WTC11 (cell line): ENCODE measurements around the gene FH.

Source experiments
- CREM ChIP-seq: sonication (generic); formaldehyde crosslinking; IDR thresholded peaks from 2 replicates; pipeline ENCODE4 v1.8.1; 2022; ENCODE audit warnings: mild to moderate bottlenecking, missing genetic modification reagents, moderate library complexity
- GRHL2 ChIP-seq: fragments of 250-450 bp; sonication (Bioruptor Pico); IDR thresholded peaks from 2 replicates; pipeline ENCODE4 v1.8.0; 2022; ENCODE audit warnings: mild to moderate bottlenecking, moderate library complexity; ENCODE audit not compliant: insufficient replicate concordance, severe bottlenecking
- MXD4 ChIP-seq: fragments of 250-450 bp; sonication (Bioruptor Pico); IDR thresholded peaks from 2 replicates; pipeline ENCODE4 v1.8.0; 2021; ENCODE audit warnings: mild to moderate bottlenecking, moderate library complexity, borderline replicate concordance
- NR3C1 ChIP-seq: sonication (generic); formaldehyde crosslinking; conservative IDR thresholded peaks from 2 replicates; pipeline ENCODE4 v1.8.1; 2023; ENCODE audit warnings: low read depth, mild to moderate bottlenecking, missing genetic modification reagents
- SP1 ChIP-seq: sonication (generic); formaldehyde crosslinking; conservative IDR thresholded peaks from 2 replicates; pipeline ENCODE4 v1.8.1; 2022; ENCODE audit warnings: missing genetic modification reagents
- ZNF232 ChIP-seq: sonication (generic); formaldehyde crosslinking; IDR thresholded peaks from 2 replicates; pipeline ENCODE4 v1.8.0; 2022; ENCODE audit warnings: mild to moderate bottlenecking, missing genetic modification reagents
- ZNF416 ChIP-seq: fragments of 250-450 bp; sonication (Bioruptor Pico); IDR thresholded peaks from 2 replicates; pipeline ENCODE4 v1.9.0; 2021; ENCODE audit warnings: mild to moderate bottlenecking, inconsistent platforms
- TF ChIP-seq, protein P1 (sequence below): sonication (generic); formaldehyde crosslinking; IDR thresholded peaks from 2 replicates; pipeline ENCODE4 v1.8.1; 2023; ENCODE audit warnings: mild to moderate bottlenecking, missing genetic modification reagents
- TF ChIP-seq, protein P2 (sequence below): fragments of 200-600 bp; IDR thresholded peaks from 2 replicates; pipeline ENCODE4 v1.8.0; 2022; ENCODE audit warnings: antibody characterized with exemption
- TF ChIP-seq, protein P3 (sequence below): sonication (generic); formaldehyde crosslinking; IDR thresholded peaks from 2 replicates; pipeline ENCODE4 v1.8.1; 2023; ENCODE audit warnings: mild to moderate bottlenecking, missing genetic modification reagents, moderate library complexity
- TF ChIP-seq, protein P4 (sequence below): sonication (generic); formaldehyde crosslinking; IDR thresholded peaks from 2 replicates; pipeline ENCODE4 v1.8.1; 2022; ENCODE audit warnings: mild to moderate bottlenecking, missing genetic modification reagents, moderate library complexity, borderline replicate concordance
- TF ChIP-seq, protein P5 (sequence below): sonication (generic); formaldehyde crosslinking; IDR thresholded peaks from 2 replicates; pipeline ENCODE4 v1.8.0; 2022; ENCODE audit warnings: mild to moderate bottlenecking, missing genetic modification reagents

DNA sequence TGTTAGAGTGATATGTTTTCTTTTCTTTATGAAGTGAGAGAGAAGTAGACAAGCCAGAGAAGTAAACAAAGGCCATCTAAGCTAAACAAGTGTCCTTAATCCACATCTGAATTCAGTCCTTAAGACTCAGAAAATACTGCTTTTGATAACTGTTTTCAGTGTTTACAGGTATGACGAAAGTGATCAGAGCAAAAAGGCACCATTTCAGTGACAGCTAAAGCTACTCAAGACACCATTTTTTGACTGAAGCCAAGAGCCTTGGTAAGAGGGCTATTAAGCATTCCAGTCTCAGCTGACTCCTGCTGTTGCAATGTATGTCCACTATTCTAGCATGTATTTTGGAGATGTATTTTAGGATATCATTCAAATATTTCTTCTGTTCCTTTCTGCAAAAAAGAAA is 16.7 kb upstream of the FH start:
- TF ChIP-seq, protein P1, sequence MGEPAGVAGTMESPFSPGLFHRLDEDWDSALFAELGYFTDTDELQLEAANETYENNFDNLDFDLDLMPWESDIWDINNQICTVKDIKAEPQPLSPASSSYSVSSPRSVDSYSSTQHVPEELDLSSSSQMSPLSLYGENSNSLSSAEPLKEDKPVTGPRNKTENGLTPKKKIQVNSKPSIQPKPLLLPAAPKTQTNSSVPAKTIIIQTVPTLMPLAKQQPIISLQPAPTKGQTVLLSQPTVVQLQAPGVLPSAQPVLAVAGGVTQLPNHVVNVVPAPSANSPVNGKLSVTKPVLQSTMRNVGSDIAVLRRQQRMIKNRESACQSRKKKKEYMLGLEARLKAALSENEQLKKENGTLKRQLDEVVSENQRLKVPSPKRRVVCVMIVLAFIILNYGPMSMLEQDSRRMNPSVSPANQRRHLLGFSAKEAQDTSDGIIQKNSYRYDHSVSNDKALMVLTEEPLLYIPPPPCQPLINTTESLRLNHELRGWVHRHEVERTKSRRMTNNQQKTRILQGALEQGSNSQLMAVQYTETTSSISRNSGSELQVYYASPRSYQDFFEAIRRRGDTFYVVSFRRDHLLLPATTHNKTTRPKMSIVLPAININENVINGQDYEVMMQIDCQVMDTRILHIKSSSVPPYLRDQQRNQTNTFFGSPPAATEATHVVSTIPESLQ = no peak
- TF ChIP-seq, protein P2, sequence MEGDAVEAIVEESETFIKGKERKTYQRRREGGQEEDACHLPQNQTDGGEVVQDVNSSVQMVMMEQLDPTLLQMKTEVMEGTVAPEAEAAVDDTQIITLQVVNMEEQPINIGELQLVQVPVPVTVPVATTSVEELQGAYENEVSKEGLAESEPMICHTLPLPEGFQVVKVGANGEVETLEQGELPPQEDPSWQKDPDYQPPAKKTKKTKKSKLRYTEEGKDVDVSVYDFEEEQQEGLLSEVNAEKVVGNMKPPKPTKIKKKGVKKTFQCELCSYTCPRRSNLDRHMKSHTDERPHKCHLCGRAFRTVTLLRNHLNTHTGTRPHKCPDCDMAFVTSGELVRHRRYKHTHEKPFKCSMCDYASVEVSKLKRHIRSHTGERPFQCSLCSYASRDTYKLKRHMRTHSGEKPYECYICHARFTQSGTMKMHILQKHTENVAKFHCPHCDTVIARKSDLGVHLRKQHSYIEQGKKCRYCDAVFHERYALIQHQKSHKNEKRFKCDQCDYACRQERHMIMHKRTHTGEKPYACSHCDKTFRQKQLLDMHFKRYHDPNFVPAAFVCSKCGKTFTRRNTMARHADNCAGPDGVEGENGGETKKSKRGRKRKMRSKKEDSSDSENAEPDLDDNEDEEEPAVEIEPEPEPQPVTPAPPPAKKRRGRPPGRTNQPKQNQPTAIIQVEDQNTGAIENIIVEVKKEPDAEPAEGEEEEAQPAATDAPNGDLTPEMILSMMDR = no peak
- TF ChIP-seq CREM (CRISPR knock-in tag) (no peak), ZNF416 (CRISPR knock-in tag) (no peak), MXD4 (CRISPR knock-in tag) (no peak), NR3C1 (CRISPR knock-in tag) (no peak), GRHL2 (CRISPR knock-in tag) (no peak), SP1 (CRISPR knock-in tag) (no peak), ZNF232 (CRISPR knock-in tag) (no peak)
- TF ChIP-seq, protein P3, sequence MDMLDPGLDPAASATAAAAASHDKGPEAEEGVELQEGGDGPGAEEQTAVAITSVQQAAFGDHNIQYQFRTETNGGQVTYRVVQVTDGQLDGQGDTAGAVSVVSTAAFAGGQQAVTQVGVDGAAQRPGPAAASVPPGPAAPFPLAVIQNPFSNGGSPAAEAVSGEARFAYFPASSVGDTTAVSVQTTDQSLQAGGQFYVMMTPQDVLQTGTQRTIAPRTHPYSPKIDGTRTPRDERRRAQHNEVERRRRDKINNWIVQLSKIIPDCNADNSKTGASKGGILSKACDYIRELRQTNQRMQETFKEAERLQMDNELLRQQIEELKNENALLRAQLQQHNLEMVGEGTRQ (CRISPR knock-in tag) = no peak
- TF ChIP-seq, protein P4, sequence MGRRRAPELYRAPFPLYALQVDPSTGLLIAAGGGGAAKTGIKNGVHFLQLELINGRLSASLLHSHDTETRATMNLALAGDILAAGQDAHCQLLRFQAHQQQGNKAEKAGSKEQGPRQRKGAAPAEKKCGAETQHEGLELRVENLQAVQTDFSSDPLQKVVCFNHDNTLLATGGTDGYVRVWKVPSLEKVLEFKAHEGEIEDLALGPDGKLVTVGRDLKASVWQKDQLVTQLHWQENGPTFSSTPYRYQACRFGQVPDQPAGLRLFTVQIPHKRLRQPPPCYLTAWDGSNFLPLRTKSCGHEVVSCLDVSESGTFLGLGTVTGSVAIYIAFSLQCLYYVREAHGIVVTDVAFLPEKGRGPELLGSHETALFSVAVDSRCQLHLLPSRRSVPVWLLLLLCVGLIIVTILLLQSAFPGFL (CRISPR knock-in tag) = no peak
- TF ChIP-seq, protein P5, sequence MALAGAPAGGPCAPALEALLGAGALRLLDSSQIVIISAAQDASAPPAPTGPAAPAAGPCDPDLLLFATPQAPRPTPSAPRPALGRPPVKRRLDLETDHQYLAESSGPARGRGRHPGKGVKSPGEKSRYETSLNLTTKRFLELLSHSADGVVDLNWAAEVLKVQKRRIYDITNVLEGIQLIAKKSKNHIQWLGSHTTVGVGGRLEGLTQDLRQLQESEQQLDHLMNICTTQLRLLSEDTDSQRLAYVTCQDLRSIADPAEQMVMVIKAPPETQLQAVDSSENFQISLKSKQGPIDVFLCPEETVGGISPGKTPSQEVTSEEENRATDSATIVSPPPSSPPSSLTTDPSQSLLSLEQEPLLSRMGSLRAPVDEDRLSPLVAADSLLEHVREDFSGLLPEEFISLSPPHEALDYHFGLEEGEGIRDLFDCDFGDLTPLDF (CRISPR knock-in tag) = no peak
